AG09309 (cell line): ENCODE measurements around the gene PRICKLE3.
"Not testable (repeated sequence)": the region's sequence is repeated elsewhere in the genome, so short reads cannot be mapped to it uniquely, and the experiment has no call there.

Experiments used
- DNase-seq: peaks from one replicate; pipeline ENCODE4 v3.0.0-alpha.2; 2010; ENCODE audit warnings: low read depth
- H3K4me3 ChIP-seq: 2 replicates; pipeline ENCODE4 v1.5.1; 2011; ENCODE audit warnings: mild to moderate bottlenecking, low read depth, low read length, moderate library complexity; ENCODE audit not compliant: control insufficient read depth
- CTCF ChIP-seq: IDR thresholded peaks from 2 replicates; pipeline ENCODE4 v1.5.1; 2011; ENCODE audit warnings: mild to moderate bottlenecking, low read depth, low read length, inconsistent platforms; ENCODE audit not compliant: insufficient read depth, control insufficient read depth; ENCODE audit errors: missing control alignments

Gene PRICKLE3

GRCh38 chrX:49175435-49176274 lies 10.5 kb downstream of the PRICKLE3 start:
- TF ChIP-seq CTCF: no peak
- no peak for DNase-seq
- H3K4me3 ChIP-seq: no peak overlapping the region

DNA sequence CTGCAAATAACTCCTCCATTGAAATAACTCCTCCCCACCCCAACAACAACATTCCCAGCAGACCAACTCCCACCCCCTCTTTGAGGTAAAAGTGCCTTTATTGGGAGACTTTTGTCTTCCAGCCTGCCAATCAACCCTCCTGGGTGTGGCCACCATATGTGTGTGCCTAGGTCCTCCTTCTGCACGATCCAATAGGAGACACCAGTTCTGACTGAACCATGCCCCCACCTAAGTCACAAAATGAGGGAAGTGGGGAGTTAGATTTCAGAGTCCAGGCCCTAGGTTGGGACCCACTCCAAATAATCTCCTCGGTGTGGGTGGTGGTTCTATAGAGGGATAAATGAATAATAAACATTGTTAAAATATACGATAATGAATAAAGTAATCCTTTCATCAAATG lies 11.4 kb downstream of the PRICKLE3 start:
- H3K4me3 ChIP-seq: no peak overlapping the region
- DNase-seq: no peak
- TF ChIP-seq CTCF: no peak

- H3K4me3 ChIP-seq, DNase-seq: not testable (repeated sequence)
These were observed 12.6 kb downstream of the PRICKLE3 start for GRCh38 chrX:49173544-49173943.

GRCh38 chrX:49172280-49172780 lies 13.8 kb downstream of the PRICKLE3 start:
- no peak for DNase-seq
- TF ChIP-seq CTCF: no peak
- peak overlapping the region; percentile 88 for H3K4me3 ChIP-seq

- H3K4me3 ChIP-seq: peak within 1 kb of the TSS; percentile 88
- no peak for DNase-seq
- no peak for TF ChIP-seq CTCF
These were observed 14.4 kb downstream of the PRICKLE3 start, which contains the start of gene PLP2 for GRCh38 chrX:49171752-49172279. TSS of gene PLP2 (plus strand) at chrX:49171898. CDS start at chrX:49172001, 103 bp downstream.

DNA sequence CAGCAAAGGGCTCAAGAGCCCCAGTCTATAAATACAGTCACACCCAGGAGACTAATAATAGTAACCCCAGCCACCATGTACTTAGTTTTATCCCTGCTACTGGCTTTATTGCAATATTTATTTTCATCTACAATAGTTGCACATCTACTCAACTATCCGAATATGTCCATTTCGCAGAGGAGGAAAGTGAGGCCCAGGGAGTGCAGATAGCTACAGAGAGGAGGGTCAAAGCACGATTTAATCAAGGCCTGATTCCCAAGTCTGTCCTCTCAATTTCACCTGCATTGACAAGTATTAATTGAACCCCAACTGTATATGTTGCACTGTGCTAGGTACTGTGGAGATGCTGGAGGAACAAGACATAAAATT lies 18.4 kb downstream of the PRICKLE3 start:
- no peak for DNase-seq
- no peak for TF ChIP-seq CTCF
- H3K4me3 ChIP-seq: peak overlapping the region; percentile 50
